Measurements from ENCODE around the gene KNTC1.
"Not testable (repeated sequence)": the region's sequence is repeated elsewhere in the genome, so short reads cannot be mapped to it uniquely, and the experiment has no call there.

Gene KNTC1

GRCh38 chr12:122526683-122527477, at the start of gene KNTC1, which contains the start of gene RSRC2:
KNTC1 (plus strand) TSS chr12:122527249; CDS start chr12:122530064, 2,815 bp downstream.
RSRC2 (minus strand) TSS chr12:122526936; CDS start chr12:122526853, 83 bp downstream.
- in situ Hi-C loops (cut with MboI; ENCODE audit: low sequenced_read_pairs): no loop called here

- in situ Hi-C loops (cut with MboI; ENCODE audit: low sequenced_read_pairs): no loop called here
Measured at GRCh38 chr12:122480753-122481152, 46.3 kb upstream of the KNTC1 start.

- in situ Hi-C loops (cut with MboI; ENCODE audit: low sequenced_read_pairs): no loop called here
Measured at GRCh38 chr12:122481861-122482260, 45.2 kb upstream of the KNTC1 start.

GRCh38 chr12:122483969-122484368, 43.1 kb upstream of the KNTC1 start:
- in situ Hi-C loops (cut with MboI; ENCODE audit: low sequenced_read_pairs): no loop called here

GRCh38 chr12:122484385-122484784, 42.7 kb upstream of the KNTC1 start:
- in situ Hi-C loops (cut with MboI; ENCODE audit: low sequenced_read_pairs): not testable (repeated sequence)

- in situ Hi-C loops (cut with MboI; ENCODE audit: low sequenced_read_pairs): not testable (repeated sequence)
Measured at GRCh38 chr12:122486360-122486759, 40.7 kb upstream of the KNTC1 start.

- in situ Hi-C loops (cut with MboI; ENCODE audit: low sequenced_read_pairs): no loop called here
Measured at GRCh38 chr12:122486805-122487426, 40.1 kb upstream of the KNTC1 start.

GRCh38 chr12:122487807-122488206, 39.2 kb upstream of the KNTC1 start:
- in situ Hi-C loops (cut with MboI; ENCODE audit: low sequenced_read_pairs): not testable (repeated sequence)

- in situ Hi-C loops (cut with MboI; ENCODE audit: low sequenced_read_pairs): no loop called here
Measured at GRCh38 chr12:122489038-122489437, 38.0 kb upstream of the KNTC1 start.

- in situ Hi-C loops (cut with MboI; ENCODE audit: low sequenced_read_pairs): no loop called here
Measured at GRCh38 chr12:122491991-122492390, 35.1 kb upstream of the KNTC1 start.

GRCh38 chr12:122493222-122493621, 33.8 kb upstream of the KNTC1 start:
- in situ Hi-C loops (cut with MboI; ENCODE audit: low sequenced_read_pairs): not testable (repeated sequence)

- in situ Hi-C loops (cut with MboI; ENCODE audit: low sequenced_read_pairs): no loop called here
Measured at GRCh38 chr12:122495258-122495657, 31.8 kb upstream of the KNTC1 start.

GRCh38 chr12:122499991-122500684, 26.9 kb upstream of the KNTC1 start:
- in situ Hi-C loops (cut with MboI; ENCODE audit: low sequenced_read_pairs): no loop called here

GRCh38 chr12:122500685-122501488, 26.2 kb upstream of the KNTC1 start, which contains the start of gene ZCCHC8:
ZCCHC8 (minus strand) TSS chr12:122500932; CDS start chr12:122500840, 92 bp downstream.
- in situ Hi-C loops (cut with MboI; ENCODE audit: low sequenced_read_pairs): no loop called here

GRCh38 chr12:122501489-122501989, 25.5 kb upstream of the KNTC1 start:
- in situ Hi-C loops (cut with MboI; ENCODE audit: low sequenced_read_pairs): no loop called here

- in situ Hi-C loops (cut with MboI; ENCODE audit: low sequenced_read_pairs): no loop called here
Measured at GRCh38 chr12:122503147-122503751, 23.8 kb upstream of the KNTC1 start.

- in situ Hi-C loops (cut with MboI; ENCODE audit: low sequenced_read_pairs): no loop called here
Measured at GRCh38 chr12:122503783-122504590, 23.1 kb upstream of the KNTC1 start.

GRCh38 chr12:122505419-122506051, 21.5 kb upstream of the KNTC1 start:
- in situ Hi-C loops (cut with MboI; ENCODE audit: low sequenced_read_pairs): no loop called here

Measured in hTERT RPE-1 (cell line).